Thyroid gland (tissue), 4 donors: ENCODE data around the gene KLF11. TPM values are rescaled to one million over a fixed set of nuclear protein-coding genes. Genes with fewer than 3 reads are reported as not detected.

ENCODE experiments used
- DNase-seq, 2 donors: peaks; one replicate each; pipeline ENCODE4 v3.0.0-alpha.2; 2019
- H3K27ac ChIP-seq, 3 donors: fragments of 200-600 bp; sonication (generic); 1 replicate in 2 of 3; 2 replicates in 1 of 3; pipeline ENCODE4 v1.5.1; 2016 to 2019; ENCODE audit warnings: mild to moderate bottlenecking in 1 of 3, moderate library complexity in 1 of 3
- H3K27me3 ChIP-seq: fragments of 200-600 bp; sonication (generic); one replicate; pipeline ENCODE4 v1.5.1; 2019
- H3K36me3 ChIP-seq, 2 donors: fragments of 200-600 bp; sonication (generic); one replicate each; pipeline ENCODE4 v1.5.1; 2016 to 2019
- H3K4me1 ChIP-seq, 2 donors: fragments of 200-600 bp; sonication (generic); one replicate each; pipeline ENCODE4 v1.5.1; 2017 to 2019
- H3K4me3 ChIP-seq, 3 donors: fragments of 200-600 bp; sonication (generic); replicated peaks in 1 of 3; 1 replicate in 2 of 3; 2 replicates in 1 of 3; pipeline ENCODE4 v1.5.1; 2016; ENCODE audit warnings: mild to moderate bottlenecking in 1 of 3
- H3K9me3 ChIP-seq: fragments of 200-600 bp; sonication (generic); one replicate; pipeline ENCODE4 v1.5.1; 2017
- POLR2A ChIP-seq, 2 donors: fragments of 450-650 bp; IDR thresholded peaks; one replicate each; pipeline ENCODE4 v1.6.1; 2017; ENCODE audit warnings: antibody characterized with exemption in 2 of 2, mild to moderate bottlenecking in 2 of 2, moderate library complexity in 1 of 2
- WGBS, 2 donors: methylation state at CpG; one replicate each; pipeline ENCODE4 v1.1.5; 2017; 5-methylcytosine and 5-hydroxymethylcytosine counted together
- intact Hi-C: fragments of 100-400 bp; cut with DNase I; formaldehyde crosslinking; loops from one replicate; pipeline ENCODE4 v1.15.1; 2023
- total RNA-seq, 4 donors: library from RNA; depleted of rRNA; stranded (reverse); fragments of >200 nt; gene quantifications; one replicate each; pipeline ENCODE4 v1.2.3, GENCODE V29; 2016
- TF ChIP-seq, protein P1 (sequence below), 6 experiments: fragments of 200-600 bp in 3 of 6; fragments of 450-650 bp in 3 of 6; sonication (generic) in 3 of 6; IDR thresholded peaks; one replicate each; pipeline ENCODE4 v1.5.1; 2016 to 2019; ENCODE audit warnings: antibody characterized with exemption in 6 of 6, mild to moderate bottlenecking in 2 of 6, inconsistent platforms in 1 of 6, moderate library complexity in 1 of 6

Gene KLF11
- total RNA-seq, 4 donors from 2014 or later, result 11.2 to 44.2 (median 23.7) TPM

GRCh38 chr2:10094271-10094814 is 51.0 kb downstream of the KLF11 start:
- TF ChIP-seq POLR2A (IDR thresholded peaks at IDR 0.05), result no peak
- TF ChIP-seq, protein P1, sequence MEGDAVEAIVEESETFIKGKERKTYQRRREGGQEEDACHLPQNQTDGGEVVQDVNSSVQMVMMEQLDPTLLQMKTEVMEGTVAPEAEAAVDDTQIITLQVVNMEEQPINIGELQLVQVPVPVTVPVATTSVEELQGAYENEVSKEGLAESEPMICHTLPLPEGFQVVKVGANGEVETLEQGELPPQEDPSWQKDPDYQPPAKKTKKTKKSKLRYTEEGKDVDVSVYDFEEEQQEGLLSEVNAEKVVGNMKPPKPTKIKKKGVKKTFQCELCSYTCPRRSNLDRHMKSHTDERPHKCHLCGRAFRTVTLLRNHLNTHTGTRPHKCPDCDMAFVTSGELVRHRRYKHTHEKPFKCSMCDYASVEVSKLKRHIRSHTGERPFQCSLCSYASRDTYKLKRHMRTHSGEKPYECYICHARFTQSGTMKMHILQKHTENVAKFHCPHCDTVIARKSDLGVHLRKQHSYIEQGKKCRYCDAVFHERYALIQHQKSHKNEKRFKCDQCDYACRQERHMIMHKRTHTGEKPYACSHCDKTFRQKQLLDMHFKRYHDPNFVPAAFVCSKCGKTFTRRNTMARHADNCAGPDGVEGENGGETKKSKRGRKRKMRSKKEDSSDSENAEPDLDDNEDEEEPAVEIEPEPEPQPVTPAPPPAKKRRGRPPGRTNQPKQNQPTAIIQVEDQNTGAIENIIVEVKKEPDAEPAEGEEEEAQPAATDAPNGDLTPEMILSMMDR (IDR thresholded peaks at IDR 0.05), result no peak
- H3K27ac ChIP-seq, result no peak overlapping the region
- no peak for DNase-seq
- peaks cover 0 to 18% of the 10 kb centered on the region in 2 donors for H3K4me1 ChIP-seq
- intact Hi-C loops, result no loop called here
- no peak overlapping the region for H3K4me3 ChIP-seq
- H3K36me3 ChIP-seq, result no peaks in the 10 kb centered on the region
- H3K27me3 ChIP-seq, result no peaks in the 10 kb centered on the region
- no peaks in the 10 kb centered on the region for H3K9me3 ChIP-seq
- 84 to 89% methylated on average over 10 to 11 of the region's 13 CpGs for WGBS, 2 donors

- no peak for DNase-seq
- Histone ChIP-seq H3K4me1 (peaks cover 0 to 18% of the 10 kb centered on the region in 2 donors), H3K9me3 (no peaks in the 10 kb centered on the region), H3K27ac (no peak overlapping the region), H3K4me3 (no peak overlapping the region), H3K27me3 (no peaks in the 10 kb centered on the region), H3K36me3 (no peaks in the 10 kb centered on the region)
- TF ChIP-seq, protein P1 (IDR thresholded peaks at IDR 0.05), result no peak
- no peak for TF ChIP-seq POLR2A (IDR thresholded peaks at IDR 0.05)
- WGBS, 2 donors, result 60 to 71% methylated on average over 9 of the region's 9 CpGs
- intact Hi-C loops, result no loop called here
These were observed 51.8 kb downstream of the KLF11 start for GRCh38 chr2:10095175-10095574.

DNA sequence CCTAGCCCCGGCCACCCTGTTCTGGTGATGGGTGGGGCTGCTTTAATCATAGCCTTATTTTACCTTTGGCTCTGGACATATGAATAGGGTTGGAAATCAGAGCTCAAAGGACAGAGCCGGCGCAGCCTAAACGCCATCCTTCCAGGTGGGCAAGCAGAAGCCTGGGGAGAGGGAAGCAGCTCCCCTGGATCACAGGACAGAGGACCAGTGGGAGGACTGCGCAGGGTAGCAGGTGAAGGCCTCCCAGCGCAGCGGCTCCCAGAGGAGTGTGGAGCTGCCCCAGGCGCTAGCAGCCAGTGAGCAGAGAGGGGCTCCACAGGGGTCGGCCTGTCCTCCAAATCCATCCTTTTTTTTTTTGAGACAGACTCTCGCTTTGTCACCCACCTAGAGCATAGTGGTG is 53.3 kb downstream of the KLF11 start:
- WGBS, 2 donors, result 95 to 96% methylated on average over 7 to 10 of the region's 10 CpGs
- no peak overlapping the region for H3K27ac ChIP-seq
- no peaks in the 10 kb centered on the region for H3K9me3 ChIP-seq
- H3K36me3 ChIP-seq, result no peaks in the 10 kb centered on the region
- no peak overlapping the region for H3K4me3 ChIP-seq
- TF ChIP-seq, protein P1 (IDR thresholded peaks at IDR 0.05), result no peak
- TF ChIP-seq POLR2A (IDR thresholded peaks at IDR 0.05), result no peak
- DNase-seq, result no peak
- peaks cover 0 to 8% of the 10 kb centered on the region in 2 donors for H3K4me1 ChIP-seq
- intact Hi-C loops, result no loop called here
- H3K27me3 ChIP-seq, result no peaks in the 10 kb centered on the region

GRCh38 chr2:10097352-10098148 is 54.2 kb downstream of the KLF11 start:
- intact Hi-C loops, result no loop called here
- TF ChIP-seq, protein P1 (IDR thresholded peaks at IDR 0.05), result peak; percentile 71 to 96 (median 87)
- no peak for TF ChIP-seq POLR2A (IDR thresholded peaks at IDR 0.05)
- Histone ChIP-seq H3K4me3 (no peak overlapping the region), H3K27ac (no peak overlapping the region), H3K36me3 (no peaks in the 10 kb centered on the region), H3K27me3 (no peaks in the 10 kb centered on the region), H3K4me1 (peaks cover 0 to 8% of the 10 kb centered on the region in 2 donors), H3K9me3 (no peaks in the 10 kb centered on the region)
- DNase-seq, result peak; percentile 53 to 63
- WGBS, 2 donors, result 34 to 36% methylated on average over 11 to 16 of the region's 16 CpGs

GRCh38 chr2:10101491-10101890 is 58.1 kb downstream of the KLF11 start:
- intact Hi-C loops, result no loop called here
- WGBS, 2 donors, result 68 to 71% methylated on average over 7 of the region's 7 CpGs
- H3K4me3 ChIP-seq, result no peak overlapping the region
- no peak overlapping the region for H3K27ac ChIP-seq
- no peak for DNase-seq
- H3K36me3 ChIP-seq, result no peaks in the 10 kb centered on the region
- H3K9me3 ChIP-seq, result no peaks in the 10 kb centered on the region
- peaks cover 0 to 8% of the 10 kb centered on the region in 2 donors for H3K4me1 ChIP-seq
- H3K27me3 ChIP-seq, result no peaks in the 10 kb centered on the region
- TF ChIP-seq POLR2A (IDR thresholded peaks at IDR 0.05), result no peak
- TF ChIP-seq, protein P1 (IDR thresholded peaks at IDR 0.05), result no peak
